IMR-90 (cell line): ENCODE measurements around the gene SETD3. TPM values are rescaled to one million over a fixed set of nuclear protein-coding genes. Genes with fewer than 3 reads are reported as not detected.

ENCODE experiments used
- ATAC-seq: fragments of 200-7000 bp; cut with Tn5 transposase; 2 replicates; pipeline ENCODE4 v1.9.1; 2020; ENCODE audit warnings: low read depth, mild to moderate bottlenecking, moderate library complexity
- BruUV-seq: library from RNA; stranded (reverse); fragments of 400-500 nt; replicated peaks from 2 replicates; lab custom pipeline; 2021; lab: Mats Ljungman, UMichigan
- CTCF ChIA-PET: fragments of 300-600 bp; formaldehyde crosslinking; extraction: SDS; loops from one replicate; lab custom pipeline; 2021; ENCODE audit warnings: antibody characterized with exemption; lab: Yijun Ruan, JAX
- POLR2A ChIA-PET: fragments of 300-600 bp; sonication (Branson Sonifier 250); formaldehyde crosslinking; loops from one replicate; lab custom pipeline; 2022; ENCODE audit warnings: antibody characterized with exemption; ENCODE audit not compliant: unreplicated experiment; lab: Charles Lee
- DNase-seq: peaks from one replicate; pipeline ENCODE4 v3.0.0; 2013
- H2AFZ ChIP-seq: replicated peaks from 2 replicates; pipeline ENCODE3; 2013; ENCODE audit warnings: low read length, mild to moderate bottlenecking; ENCODE audit not compliant: poor library complexity
- H2AK5ac ChIP-seq: 2 replicates; pipeline ENCODE4 v1.6.1; 2013; ENCODE audit warnings: low read depth, low read length, inconsistent platforms
- H2AK9ac ChIP-seq: replicated peaks from 2 replicates; pipeline ENCODE3; 2013; ENCODE audit warnings: mild to moderate bottlenecking, low read depth, low read length, moderate library complexity; ENCODE audit not compliant: poor library complexity
- H2BK120ac ChIP-seq: 2 replicates; pipeline ENCODE4 v1.6.1; 2013; ENCODE audit warnings: low read depth, low read length, inconsistent platforms
- H2BK15ac ChIP-seq: 3 replicates; pipeline ENCODE4 v1.6.1; 2013; ENCODE audit warnings: low read depth, low read length, inconsistent platforms
- H2BK20ac ChIP-seq: 2 replicates; pipeline ENCODE4 v1.6.1; 2013; ENCODE audit warnings: low read depth, mild to moderate bottlenecking, inconsistent platforms, low read length, moderate library complexity
- H2BK5ac ChIP-seq: 2 replicates; pipeline ENCODE4 v1.6.1; 2013; ENCODE audit warnings: mild to moderate bottlenecking, low read depth, low read length, inconsistent platforms; ENCODE audit not compliant: poor library complexity, severe bottlenecking
- H3K14ac ChIP-seq: replicated peaks from 2 replicates; pipeline ENCODE4 v1.6.1; 2013; ENCODE audit warnings: low read depth, low read length, inconsistent platforms
- H3K18ac ChIP-seq: 2 replicates; pipeline ENCODE4 v1.6.1; 2013; ENCODE audit warnings: low read depth, low read length, control low read depth
- H3K23ac ChIP-seq: 2 replicates; pipeline ENCODE4 v1.6.1; 2013; ENCODE audit warnings: low read depth, low read length, inconsistent platforms
- H3K27ac ChIP-seq: 2 replicates; pipeline ENCODE4 v1.5.1; 2013; ENCODE audit warnings: mild to moderate bottlenecking, control low read depth, low read length; ENCODE audit not compliant: insufficient read depth
- H3K27me3 ChIP-seq: 2 replicates; pipeline ENCODE4 v1.6.1; 2013; ENCODE audit warnings: low read length; ENCODE audit not compliant: control insufficient read depth, insufficient read depth
- H3K36me3 ChIP-seq: 2 replicates; pipeline ENCODE4 v1.6.1; 2013; ENCODE audit warnings: low read length, mixed read lengths; ENCODE audit not compliant: control insufficient read depth, insufficient read depth
- H3K4ac ChIP-seq: 2 replicates; pipeline ENCODE4 v1.6.1; 2013; ENCODE audit warnings: low read depth, low read length, inconsistent platforms
- H3K4me1 ChIP-seq: 2 replicates; pipeline ENCODE4 v1.6.1; 2013; ENCODE audit warnings: low read length, mixed read lengths; ENCODE audit not compliant: control insufficient read depth, insufficient read depth
- H3K4me2 ChIP-seq: 2 replicates; pipeline ENCODE4 v1.6.1; 2013; ENCODE audit warnings: low read depth, mild to moderate bottlenecking, control low read depth, low read length, moderate library complexity
- H3K4me3 ChIP-seq: 2 replicates; pipeline ENCODE4 v1.5.1; 2013; ENCODE audit warnings: low read depth, mild to moderate bottlenecking, control low read depth, low read length, moderate library complexity; ENCODE audit not compliant: insufficient read depth
- H3K56ac ChIP-seq: 2 replicates; pipeline ENCODE4 v1.6.1; 2013; ENCODE audit warnings: low read length, inconsistent platforms; ENCODE audit not compliant: insufficient read depth; ENCODE audit errors: extremely low read depth
- H3K79me1 ChIP-seq, 2 experiments: 2 replicates each; pipeline ENCODE4 v1.6.1; 2013; ENCODE audit warnings: low read length in 2 of 2, inconsistent platforms in 1 of 2, low read depth in 1 of 2
- H3K9ac ChIP-seq: 2 replicates; pipeline ENCODE4 v1.6.1; 2013; ENCODE audit warnings: low read depth, low read length, control low read depth
- H3K9me1 ChIP-seq: 2 replicates; pipeline ENCODE4 v1.6.1; 2013; ENCODE audit warnings: low read length, inconsistent platforms; ENCODE audit not compliant: insufficient read depth
- H3K9me3 ChIP-seq: 2 replicates; pipeline ENCODE4 v1.6.1; 2013; ENCODE audit warnings: low read length; ENCODE audit not compliant: control insufficient read depth, insufficient read depth
- H4K20me1 ChIP-seq: 2 replicates; pipeline ENCODE4 v1.6.1; 2013; ENCODE audit warnings: low read length, inconsistent platforms; ENCODE audit not compliant: insufficient read depth
- H4K5ac ChIP-seq: 2 replicates; pipeline ENCODE4 v1.6.1; 2013; ENCODE audit warnings: mild to moderate bottlenecking, low read depth, low read length, control low read depth
- H4K8ac ChIP-seq, 2 experiments: 2 replicates each; pipeline ENCODE4 v1.6.1; 2013; ENCODE audit warnings: low read depth in 2 of 2, low read length in 2 of 2, control low read depth in 1 of 2, inconsistent platforms in 1 of 2
- H4K91ac ChIP-seq: 2 replicates; pipeline ENCODE4 v1.6.1; 2013; ENCODE audit warnings: low read depth, low read length, inconsistent platforms; ENCODE audit not compliant: insufficient read depth
- BHLHE40 ChIP-seq: fragments of 150-350 bp; IDR thresholded peaks from 2 replicates; pipeline ENCODE4 v1.6.1; 2016; ENCODE audit warnings: mild to moderate bottlenecking, low read depth, low read length
- CHD1 ChIP-seq: IDR thresholded peaks from 2 replicates; pipeline ENCODE4 v1.6.1; 2012; ENCODE audit warnings: low read depth, low read length, improper control_type of control experiment
- ELK1 ChIP-seq: fragments of 150-350 bp; IDR thresholded peaks from 2 replicates; pipeline ENCODE4 v1.6.1; 2016; ENCODE audit warnings: low read depth, mild to moderate bottlenecking, low read length, moderate library complexity, borderline replicate concordance
- FOS ChIP-seq: fragments of 150-350 bp; IDR thresholded peaks from 2 replicates; pipeline ENCODE4 v1.6.1; 2016; ENCODE audit warnings: low read depth, low read length
- MAFK ChIP-seq: IDR thresholded peaks from 2 replicates; pipeline ENCODE4 v1.6.1; 2012; ENCODE audit warnings: low read depth, low read length, improper control_type of control experiment
- MAZ ChIP-seq: IDR thresholded peaks from 2 replicates; pipeline ENCODE4 v1.6.1; 2012; ENCODE audit warnings: low read depth, mild to moderate bottlenecking, low read length, improper control_type of control experiment, moderate library complexity, borderline replicate concordance
- MXI1 ChIP-seq: IDR thresholded peaks from 2 replicates; pipeline ENCODE4 v1.6.1; 2012; ENCODE audit warnings: low read depth, mild to moderate bottlenecking, low read length, moderate library complexity, borderline replicate concordance
- NFE2L2 ChIP-seq: fragments of 150-350 bp; IDR thresholded peaks from 2 replicates; pipeline ENCODE4 v1.6.1; 2016; ENCODE audit warnings: low read depth, mild to moderate bottlenecking, low read length
- POLR2A ChIP-seq: IDR thresholded peaks from 2 replicates; pipeline ENCODE4 v1.6.1; 2012; ENCODE audit warnings: mild to moderate bottlenecking, low read depth, low read length
- RAD21 ChIP-seq: IDR thresholded peaks from 2 replicates; pipeline ENCODE4 v1.6.1; 2012; ENCODE audit warnings: low read length, improper control_type of control experiment
- RCOR1 ChIP-seq: IDR thresholded peaks from 2 replicates; pipeline ENCODE4 v1.6.1; 2012; ENCODE audit warnings: mild to moderate bottlenecking, low read length, improper control_type of control experiment; ENCODE audit not compliant: insufficient replicate concordance
- RFX5 ChIP-seq: IDR thresholded peaks from 2 replicates; pipeline ENCODE4 v1.8.0; 2012; ENCODE audit warnings: low read depth, mild to moderate bottlenecking, low read length, moderate library complexity
- SMC3 ChIP-seq: fragments of 150-350 bp; IDR thresholded peaks from 2 replicates; pipeline ENCODE4 v1.6.1; 2016; ENCODE audit warnings: low read depth, mild to moderate bottlenecking, antibody characterized with exemption, low read length, moderate library complexity
- USF2 ChIP-seq: fragments of 150-350 bp; IDR thresholded peaks from 2 replicates; pipeline ENCODE4 v1.6.1; 2017; ENCODE audit warnings: mild to moderate bottlenecking, antibody characterized with exemption, low read length, low read depth
- WGBS, 2 experiments: methylation state at CpG; one replicate each; pipeline versions ENCODE4 v1.1.5 to v1.1.7; 2013; ENCODE audit warnings: missing lambda C conversion rate in 2 of 2; ENCODE audit not compliant: insufficient read length in 1 of 2; ENCODE audit errors: extremely low coverage in 2 of 2; 5-methylcytosine and 5-hydroxymethylcytosine counted together
- dilution Hi-C: fragments of 300-500 bp; cut with HindIII; formaldehyde crosslinking; loops from one replicate; pipeline ENCODE4 v1.14.3; 2018; ENCODE audit warnings: low sequenced_read_pairs; ENCODE audit not compliant: unreplicated experiment
- in situ Hi-C: fragments of 300-500 bp; cut with MboI; formaldehyde crosslinking; loops from 3 replicates; pipeline ENCODE4 v1.14.3; 2019; ENCODE audit warnings: low sequenced_read_pairs, inconsistent platforms, mixed read lengths
- intact Hi-C: fragments of 100-400 bp; cut with micrococcal nuclease; formaldehyde crosslinking; loops from 2 replicates; pipeline ENCODE4 v1.10.0; 2022
- polyA plus RNA-seq, 3 experiments: library from polyadenylated mRNA; depleted of rRNA; stranded (reverse); fragments of >200 nt; gene quantifications; 2 replicates each; pipeline ENCODE4 v1.2.3, GENCODE V29; 2012; ENCODE audit warnings: low replicate concordance in 1 of 3
- total RNA-seq: library from RNA; depleted of rRNA; stranded (reverse); fragments of >200 nt; gene quantifications from 2 replicates; pipeline ENCODE4 v1.2.3, GENCODE V29; 2012
- TF ChIP-seq, protein P1 (sequence below): conservative IDR thresholded peaks from 2 replicates; pipeline ENCODE4 v1.5.1; 2012; ENCODE audit warnings: mild to moderate bottlenecking, low read depth, low read length, improper control_type of control experiment

The SETD3 gene
- total and polyA plus RNA-seq, 2 of the 4 experiments (the other 2 are of a cell fraction) = 18.8 to 31.9 TPM

GRCh38 chr14:99507860-99508640 is 27.4 kb upstream of the SETD3 start:
- in situ Hi-C loops = no loop called here
- ATAC-seq (no peak), DNase-seq (no peak)
- WGBS, 2 experiments = 72% methylated on average over 4 of the region's 13 CpGs; no CpG with 5 or more reads in 1 of the 2 experiments
- H3K4ac ChIP-seq = no peak overlapping the region
- no peak overlapping the region for H3K56ac ChIP-seq
- peaks cover 15% of the 10 kb centered on the region for H3K4me1 ChIP-seq
- peaks cover 31% of the 10 kb centered on the region for H4K20me1 ChIP-seq
- no peak overlapping the region for H3K23ac ChIP-seq
- no peaks in the 10 kb centered on the region for H3K9me3 ChIP-seq
- no peak overlapping the region for H4K91ac ChIP-seq
- H2AK9ac ChIP-seq = no peak overlapping the region
- no peak overlapping the region for H4K8ac ChIP-seq
- no peak overlapping the region for H2AFZ ChIP-seq
- H3K9me1 ChIP-seq = peaks cover 4% of the 10 kb centered on the region; the same call in 1 of the 2 replicates
- no peak overlapping the region for H2BK15ac ChIP-seq
- ChIA-PET CTCF (no interaction called here), POLR2A (no interaction called here)
- no peaks in the 10 kb centered on the region for H3K27me3 ChIP-seq
- dilution Hi-C loops = no loop called here
- H3K14ac ChIP-seq = no peak overlapping the region
- no peak overlapping the region for H2BK5ac ChIP-seq
- no peak overlapping the region for H3K4me2 ChIP-seq
- intact Hi-C loops = no loop called here
- H3K36me3 ChIP-seq = peaks cover 59% of the 10 kb centered on the region
- H3K79me1 ChIP-seq = peaks cover 12 to 40% of the 10 kb centered on the region in 2 experiments
- no TSS peak for BruUV-seq
- no peak overlapping the region for H3K18ac ChIP-seq
- no peak overlapping the region for H2BK120ac ChIP-seq
- no peak overlapping the region for H2BK20ac ChIP-seq
- H4K5ac ChIP-seq = no peak overlapping the region
- no peak overlapping the region for H2AK5ac ChIP-seq
- no peak overlapping the region for H3K9ac ChIP-seq
- H3K4me3 ChIP-seq = no peak overlapping the region
- H3K27ac ChIP-seq = no peak overlapping the region
- TF ChIP-seq SMC3 (no peak), RFX5 (no peak), MAFK (no peak), POLR2A (no peak), RAD21 (no peak), NFE2L2 (no peak), MAZ (no peak), RCOR1 (no peak), MXI1 (no peak), ELK1 (no peak), CHD1 (no peak), BHLHE40 (no peak), USF2 (no peak), FOS (no peak)
- TF ChIP-seq, protein P1, sequence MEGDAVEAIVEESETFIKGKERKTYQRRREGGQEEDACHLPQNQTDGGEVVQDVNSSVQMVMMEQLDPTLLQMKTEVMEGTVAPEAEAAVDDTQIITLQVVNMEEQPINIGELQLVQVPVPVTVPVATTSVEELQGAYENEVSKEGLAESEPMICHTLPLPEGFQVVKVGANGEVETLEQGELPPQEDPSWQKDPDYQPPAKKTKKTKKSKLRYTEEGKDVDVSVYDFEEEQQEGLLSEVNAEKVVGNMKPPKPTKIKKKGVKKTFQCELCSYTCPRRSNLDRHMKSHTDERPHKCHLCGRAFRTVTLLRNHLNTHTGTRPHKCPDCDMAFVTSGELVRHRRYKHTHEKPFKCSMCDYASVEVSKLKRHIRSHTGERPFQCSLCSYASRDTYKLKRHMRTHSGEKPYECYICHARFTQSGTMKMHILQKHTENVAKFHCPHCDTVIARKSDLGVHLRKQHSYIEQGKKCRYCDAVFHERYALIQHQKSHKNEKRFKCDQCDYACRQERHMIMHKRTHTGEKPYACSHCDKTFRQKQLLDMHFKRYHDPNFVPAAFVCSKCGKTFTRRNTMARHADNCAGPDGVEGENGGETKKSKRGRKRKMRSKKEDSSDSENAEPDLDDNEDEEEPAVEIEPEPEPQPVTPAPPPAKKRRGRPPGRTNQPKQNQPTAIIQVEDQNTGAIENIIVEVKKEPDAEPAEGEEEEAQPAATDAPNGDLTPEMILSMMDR = no peak
